ENCODE data around the gene RNF223.

The RNF223 gene

GRCh38 chr1:1092149-1092855 is 18.2 kb upstream of the RNF223 start:
- H3K9ac ChIP-seq (ENCODE audit: low read length), result no peak overlapping the region
- no peak overlapping the region for H3K4me3 ChIP-seq (ENCODE audit: low read depth, low read length, poor library complexity, severe bottlenecking)
- no peak overlapping the region for H3K4me2 ChIP-seq (ENCODE audit: low read length)
- no peaks in the 10 kb centered on the region for H3K27me3 ChIP-seq (ENCODE audit: insufficient read depth, low read length)
- H3K27ac ChIP-seq (ENCODE audit: low read depth, low read length, poor library complexity, severe bottlenecking), result no peak overlapping the region
- no peaks in the 10 kb centered on the region for H3K36me3 ChIP-seq (ENCODE audit: insufficient read depth, low read length)
- H3K9me2 ChIP-seq (ENCODE audit: low read depth, low read length), result no peaks in the 10 kb centered on the region
- TF ChIP-seq CTCF (IDR thresholded peaks at IDR 0.05; ENCODE audit: low read length), result no peak
- TF ChIP-seq EZH2 (IDR thresholded peaks at IDR 0.05; ENCODE audit: borderline replicate concordance, low read length), result no peak
- no peaks in the 10 kb centered on the region for H3K4me1 ChIP-seq (ENCODE audit: insufficient read depth, low read length, severe bottlenecking)
- H3K9me3 ChIP-seq (ENCODE audit: low read length), result no peaks in the 10 kb centered on the region
- no peaks in the 10 kb centered on the region for H3F3A ChIP-seq (ENCODE audit: insufficient read depth, low read length)
- H4K20me1 ChIP-seq (ENCODE audit: insufficient read depth, low read length), result no peaks in the 10 kb centered on the region
- no peak overlapping the region for H2AFZ ChIP-seq (ENCODE audit: low read length)
- no peaks in the 10 kb centered on the region for H3K79me2 ChIP-seq (ENCODE audit: insufficient read depth, low read length)

- Histone ChIP-seq H3K4me1 (ENCODE audit: insufficient read depth, low read length, severe bottlenecking) (no peaks in the 10 kb centered on the region), H3K4me3 (ENCODE audit: low read depth, low read length, poor library complexity, severe bottlenecking) (no peak overlapping the region), H3K36me3 (ENCODE audit: insufficient read depth, low read length) (no peaks in the 10 kb centered on the region), H3F3A (ENCODE audit: insufficient read depth, low read length) (no peaks in the 10 kb centered on the region), H3K27ac (ENCODE audit: low read depth, low read length, poor library complexity, severe bottlenecking) (no peak overlapping the region), H2AFZ (ENCODE audit: low read length) (no peak overlapping the region), H3K27me3 (ENCODE audit: insufficient read depth, low read length) (no peaks in the 10 kb centered on the region), H3K9me3 (ENCODE audit: low read length) (no peaks in the 10 kb centered on the region), H3K9me2 (ENCODE audit: low read depth, low read length) (no peaks in the 10 kb centered on the region), H3K79me2 (ENCODE audit: insufficient read depth, low read length) (no peaks in the 10 kb centered on the region), H4K20me1 (ENCODE audit: insufficient read depth, low read length) (no peaks in the 10 kb centered on the region), H3K4me2 (ENCODE audit: low read length) (no peak overlapping the region), H3K9ac (ENCODE audit: low read length) (no peak overlapping the region)
- TF ChIP-seq CTCF (IDR thresholded peaks at IDR 0.05; ENCODE audit: low read length) (no peak), EZH2 (IDR thresholded peaks at IDR 0.05; ENCODE audit: borderline replicate concordance, low read length) (no peak)
Measured at GRCh38 chr1:1091344-1092148, 17.4 kb upstream of the RNF223 start.

- Histone ChIP-seq H3K4me2 (ENCODE audit: low read length) (no peak overlapping the region), H3K4me3 (ENCODE audit: low read depth, low read length, poor library complexity, severe bottlenecking) (no peak overlapping the region), H3K9me2 (ENCODE audit: low read depth, low read length) (no peaks in the 10 kb centered on the region), H3K9ac (ENCODE audit: low read length) (no peak overlapping the region), H3K4me1 (ENCODE audit: insufficient read depth, low read length, severe bottlenecking) (no peaks in the 10 kb centered on the region), H4K20me1 (ENCODE audit: insufficient read depth, low read length) (no peaks in the 10 kb centered on the region), H3K9me3 (ENCODE audit: low read length) (no peaks in the 10 kb centered on the region), H3F3A (ENCODE audit: insufficient read depth, low read length) (no peaks in the 10 kb centered on the region), H3K27ac (ENCODE audit: low read depth, low read length, poor library complexity, severe bottlenecking) (no peak overlapping the region), H3K27me3 (ENCODE audit: insufficient read depth, low read length) (0 out of 2 replicates have a peak, but pooled peaks cover 3% of the 10 kb centered on the region), H3K79me2 (ENCODE audit: insufficient read depth, low read length) (no peaks in the 10 kb centered on the region), H2AFZ (ENCODE audit: low read length) (no peak overlapping the region), H3K36me3 (ENCODE audit: insufficient read depth, low read length) (no peaks in the 10 kb centered on the region)
- TF ChIP-seq CTCF (IDR thresholded peaks at IDR 0.05; ENCODE audit: low read length) (no peak), EZH2 (IDR thresholded peaks at IDR 0.05; ENCODE audit: borderline replicate concordance, low read length) (no peak)
Measured at GRCh38 chr1:1090424-1091343, 16.6 kb upstream of the RNF223 start.

Data from OCI-LY1 (cell line).